HEK293 (cell line): ENCODE results near the gene RHBDF1.

ENCODE experiments used
- CTCF ChIA-PET: fragments of 350-600 bp; formaldehyde crosslinking; extraction: SDS; loops from one replicate; lab custom pipeline; 2021; ENCODE audit warnings: antibody characterized with exemption; lab: Yijun Ruan, JAX
- POLR2A ChIA-PET: fragments of 300-600 bp; formaldehyde crosslinking; extraction: SDS; loops from one replicate; lab custom pipeline; 2020; ENCODE audit warnings: antibody characterized with exemption, inconsistent platforms; lab: Yijun Ruan, JAX
- H3K27ac ChIP-seq: fragments of 200-500 bp; sonication (Bioruptor generic); 2 replicates; pipeline ENCODE4 v1.5.1; 2014; ENCODE audit warnings: low read depth, low read length, control low read depth, inconsistent platforms; ENCODE audit errors: extremely low read depth
- H3K36me3 ChIP-seq, 2 experiments: fragments of 200-500 bp in 1 of 2; sonication (Bioruptor generic) in 1 of 2; 1 replicate in 1 of 2; 2 replicates in 1 of 2; pipeline ENCODE4 v1.5.1; 2014 to 2017; ENCODE audit warnings: inconsistent platforms in 2 of 2, low read length in 2 of 2; ENCODE audit not compliant: control insufficient read depth in 2 of 2, insufficient read depth in 1 of 2
- H3K4me1 ChIP-seq: fragments of 200-500 bp; sonication (Bioruptor generic); 2 replicates; pipeline ENCODE4 v1.5.1; 2014; ENCODE audit warnings: mild to moderate bottlenecking, low read length, inconsistent platforms; ENCODE audit not compliant: control insufficient read depth, insufficient read depth
- H3K4me3 ChIP-seq: 2 replicates; pipeline ENCODE4 v1.5.1; 2011; ENCODE audit warnings: low read depth, mild to moderate bottlenecking, control low read depth, low read length, moderate library complexity
- H3K9me3 ChIP-seq: fragments of 200-500 bp; sonication (Bioruptor generic); 2 replicates; pipeline ENCODE4 v1.5.1; 2014; ENCODE audit warnings: low read depth, low read length, inconsistent platforms; ENCODE audit not compliant: control insufficient read depth, insufficient read depth
- KLF16 ChIP-seq: fragments of 450-650 bp; formaldehyde crosslinking; IDR thresholded peaks from 2 replicates; pipeline ENCODE4 v1.5.1; 2017; ENCODE audit warnings: missing biosample characterization, missing genetic modification characterization
- RBAK ChIP-seq: fragments of 450-650 bp; formaldehyde crosslinking; IDR thresholded peaks from 2 replicates; pipeline ENCODE4 v1.5.1; 2016; ENCODE audit warnings: missing biosample characterization, missing genetic modification characterization
- ZNF121 ChIP-seq: fragments of 450-650 bp; formaldehyde crosslinking; IDR thresholded peaks from 2 replicates; pipeline ENCODE4 v1.5.1; 2016; ENCODE audit warnings: missing biosample characterization, missing genetic modification characterization
- ZNF140 ChIP-seq: fragments of 450-650 bp; formaldehyde crosslinking; IDR thresholded peaks from 2 replicates; pipeline ENCODE4 v1.5.1; 2016; ENCODE audit warnings: missing biosample characterization, missing genetic modification characterization
- ZNF202 ChIP-seq: fragments of 450-650 bp; formaldehyde crosslinking; IDR thresholded peaks from 2 replicates; pipeline ENCODE4 v1.5.1; 2016; ENCODE audit warnings: missing biosample characterization, missing genetic modification characterization, borderline replicate concordance
- ZNF248 ChIP-seq: fragments of 450-650 bp; formaldehyde crosslinking; IDR thresholded peaks from 2 replicates; pipeline ENCODE4 v1.5.1; 2017; ENCODE audit warnings: missing biosample characterization, missing genetic modification characterization
- ZNF423 ChIP-seq: fragments of 450-650 bp; formaldehyde crosslinking; IDR thresholded peaks from 2 replicates; pipeline ENCODE4 v1.5.1; 2016; ENCODE audit warnings: missing biosample characterization, missing genetic modification characterization
- ZNF571 ChIP-seq: fragments of 450-650 bp; formaldehyde crosslinking; IDR thresholded peaks from 2 replicates; pipeline ENCODE4 v1.5.0; 2017; ENCODE audit warnings: missing biosample characterization, missing genetic modification characterization
- ZNF626 ChIP-seq: fragments of 450-650 bp; sonication (Bioruptor Pico); formaldehyde crosslinking; IDR thresholded peaks from 2 replicates; pipeline ENCODE4 v1.5.1; 2018; ENCODE audit warnings: missing biosample characterization, missing genetic modification characterization, inconsistent platforms
- ZNF76 ChIP-seq: fragments of 450-650 bp; formaldehyde crosslinking; IDR thresholded peaks from 2 replicates; pipeline ENCODE4; 2016; ENCODE audit warnings: low read depth, missing biosample characterization, missing genetic modification characterization, borderline replicate concordance
- ZNF776 ChIP-seq: fragments of 450-650 bp; formaldehyde crosslinking; IDR thresholded peaks from 2 replicates; pipeline ENCODE4 v1.5.0; 2017; ENCODE audit warnings: missing biosample characterization, missing genetic modification characterization, borderline replicate concordance
- ZNF785 ChIP-seq: fragments of 450-650 bp; formaldehyde crosslinking; IDR thresholded peaks from 2 replicates; pipeline ENCODE4 v1.5.1; 2016; ENCODE audit warnings: missing biosample characterization, missing genetic modification characterization
- TF ChIP-seq, protein P1 (sequence below): fragments of 450-650 bp; formaldehyde crosslinking; IDR thresholded peaks from 2 replicates; pipeline ENCODE4 v1.5.1; 2016; ENCODE audit warnings: missing biosample characterization, missing genetic modification characterization
- TF ChIP-seq, protein P2 (sequence below): fragments of 450-650 bp; formaldehyde crosslinking; IDR thresholded peaks from 2 replicates; pipeline ENCODE4 v1.5.1; 2016; ENCODE audit warnings: missing biosample characterization, missing genetic modification characterization, low read depth
- TF ChIP-seq, protein P3 (sequence below): fragments of 450-650 bp; formaldehyde crosslinking; conservative IDR thresholded peaks from 2 replicates; pipeline ENCODE4 v1.5.1; 2016; ENCODE audit warnings: low read depth, missing biosample characterization, missing genetic modification characterization

The RHBDF1 gene

DNA sequence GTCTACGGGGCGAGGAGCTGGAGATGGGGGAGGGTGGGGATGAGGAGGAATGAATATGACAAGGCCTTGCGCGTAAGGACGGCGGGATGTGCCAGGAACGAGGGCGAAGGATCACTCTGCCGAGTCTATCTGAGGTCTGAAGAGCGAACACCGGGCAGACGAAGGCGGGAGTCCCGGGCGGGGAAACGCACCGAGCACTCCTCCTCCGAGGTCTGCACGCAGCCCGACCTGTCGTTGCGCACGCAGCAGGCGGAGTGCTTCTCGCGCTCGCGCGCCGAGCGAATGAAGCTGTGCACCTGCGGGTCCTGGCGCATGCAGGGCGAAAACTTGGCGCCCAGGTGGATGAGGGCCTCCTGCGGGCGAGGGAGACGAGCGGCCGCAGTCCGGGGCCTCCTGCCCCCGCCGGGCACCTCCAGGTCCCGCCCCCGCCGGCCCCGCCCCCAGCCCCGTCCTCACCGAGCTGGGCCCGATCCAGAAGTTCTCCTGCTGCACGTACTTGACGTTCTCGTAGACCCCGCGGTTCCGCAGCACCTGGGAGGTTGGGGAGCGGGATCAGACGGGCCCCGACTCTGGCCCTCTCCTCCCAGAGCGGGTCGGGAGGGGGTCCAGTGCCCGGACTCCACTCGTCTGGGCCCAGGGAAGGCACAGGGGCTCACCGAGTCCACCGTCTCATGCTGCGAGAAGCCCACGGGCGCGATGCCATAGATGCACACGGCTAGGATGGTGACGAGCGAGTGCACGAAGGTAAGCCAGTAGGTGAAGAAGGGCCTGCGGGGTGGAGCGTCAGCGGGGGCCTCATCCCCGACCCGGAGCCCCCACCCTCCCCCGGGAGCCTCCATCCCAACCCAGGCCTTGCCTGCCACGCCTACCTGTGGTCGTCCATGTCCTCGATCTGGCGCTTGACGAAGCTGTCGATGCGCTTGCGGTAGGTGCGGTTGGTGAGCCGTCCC lies 11.2 kb downstream of the RHBDF1 start:
- Histone ChIP-seq H3K36me3 (peaks cover 0 to 76% of the 10 kb centered on the region in 2 experiments; a peak in 1 of 3 replicates), H3K27ac (no peak overlapping the region), H3K9me3 (no peaks in the 10 kb centered on the region), H3K4me1 (no peaks in the 10 kb centered on the region), H3K4me3 (no peak overlapping the region)
- TF ChIP-seq ZNF121 (tag by site-specific recombination) (no peak), ZNF76 (tag by site-specific recombination) (no peak), RBAK (tag by site-specific recombination) (no peak), KLF16 (tag by site-specific recombination) (no peak), ZNF626 (tag by site-specific recombination) (no peak), ZNF248 (tag by site-specific recombination) (no peak), ZNF571 (tag by site-specific recombination) (no peak), ZNF140 (tag by site-specific recombination) (no peak), ZNF423 (tag by site-specific recombination) (no peak), ZNF202 (tag by site-specific recombination) (no peak), ZNF776 (tag by site-specific recombination) (no peak)
- TF ChIP-seq, protein P1, sequence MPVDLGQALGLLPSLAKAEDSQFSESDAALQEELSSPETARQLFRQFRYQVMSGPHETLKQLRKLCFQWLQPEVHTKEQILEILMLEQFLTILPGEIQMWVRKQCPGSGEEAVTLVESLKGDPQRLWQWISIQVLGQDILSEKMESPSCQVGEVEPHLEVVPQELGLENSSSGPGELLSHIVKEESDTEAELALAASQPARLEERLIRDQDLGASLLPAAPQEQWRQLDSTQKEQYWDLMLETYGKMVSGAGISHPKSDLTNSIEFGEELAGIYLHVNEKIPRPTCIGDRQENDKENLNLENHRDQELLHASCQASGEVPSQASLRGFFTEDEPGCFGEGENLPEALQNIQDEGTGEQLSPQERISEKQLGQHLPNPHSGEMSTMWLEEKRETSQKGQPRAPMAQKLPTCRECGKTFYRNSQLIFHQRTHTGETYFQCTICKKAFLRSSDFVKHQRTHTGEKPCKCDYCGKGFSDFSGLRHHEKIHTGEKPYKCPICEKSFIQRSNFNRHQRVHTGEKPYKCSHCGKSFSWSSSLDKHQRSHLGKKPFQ (tag by site-specific recombination) = no peak
- TF ChIP-seq, protein P2, sequence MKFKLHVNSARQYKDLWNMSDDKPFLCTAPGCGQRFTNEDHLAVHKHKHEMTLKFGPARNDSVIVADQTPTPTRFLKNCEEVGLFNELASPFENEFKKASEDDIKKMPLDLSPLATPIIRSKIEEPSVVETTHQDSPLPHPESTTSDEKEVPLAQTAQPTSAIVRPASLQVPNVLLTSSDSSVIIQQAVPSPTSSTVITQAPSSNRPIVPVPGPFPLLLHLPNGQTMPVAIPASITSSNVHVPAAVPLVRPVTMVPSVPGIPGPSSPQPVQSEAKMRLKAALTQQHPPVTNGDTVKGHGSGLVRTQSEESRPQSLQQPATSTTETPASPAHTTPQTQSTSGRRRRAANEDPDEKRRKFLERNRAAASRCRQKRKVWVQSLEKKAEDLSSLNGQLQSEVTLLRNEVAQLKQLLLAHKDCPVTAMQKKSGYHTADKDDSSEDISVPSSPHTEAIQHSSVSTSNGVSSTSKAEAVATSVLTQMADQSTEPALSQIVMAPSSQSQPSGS = no peak
- TF ChIP-seq, protein P3, sequence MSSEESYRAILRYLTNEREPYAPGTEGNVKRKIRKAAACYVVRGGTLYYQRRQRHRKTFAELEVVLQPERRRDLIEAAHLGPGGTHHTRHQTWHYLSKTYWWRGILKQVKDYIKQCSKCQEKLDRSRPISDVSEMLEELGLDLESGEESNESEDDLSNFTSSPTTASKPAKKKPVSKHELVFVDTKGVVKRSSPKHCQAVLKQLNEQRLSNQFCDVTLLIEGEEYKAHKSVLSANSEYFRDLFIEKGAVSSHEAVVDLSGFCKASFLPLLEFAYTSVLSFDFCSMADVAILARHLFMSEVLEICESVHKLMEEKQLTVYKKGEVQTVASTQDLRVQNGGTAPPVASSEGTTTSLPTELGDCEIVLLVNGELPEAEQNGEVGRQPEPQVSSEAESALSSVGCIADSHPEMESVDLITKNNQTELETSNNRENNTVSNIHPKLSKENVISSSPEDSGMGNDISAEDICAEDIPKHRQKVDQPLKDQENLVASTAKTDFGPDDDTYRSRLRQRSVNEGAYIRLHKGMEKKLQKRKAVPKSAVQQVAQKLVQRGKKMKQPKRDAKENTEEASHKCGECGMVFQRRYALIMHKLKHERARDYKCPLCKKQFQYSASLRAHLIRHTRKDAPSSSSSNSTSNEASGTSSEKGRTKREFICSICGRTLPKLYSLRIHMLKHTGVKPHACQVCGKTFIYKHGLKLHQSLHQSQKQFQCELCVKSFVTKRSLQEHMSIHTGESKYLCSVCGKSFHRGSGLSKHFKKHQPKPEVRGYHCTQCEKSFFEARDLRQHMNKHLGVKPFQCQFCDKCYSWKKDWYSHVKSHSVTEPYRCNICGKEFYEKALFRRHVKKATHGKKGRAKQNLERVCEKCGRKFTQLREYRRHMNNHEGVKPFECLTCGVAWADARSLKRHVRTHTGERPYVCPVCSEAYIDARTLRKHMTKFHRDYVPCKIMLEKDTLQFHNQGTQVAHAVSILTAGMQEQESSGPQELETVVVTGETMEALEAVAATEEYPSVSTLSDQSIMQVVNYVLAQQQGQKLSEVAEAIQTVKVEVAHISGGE = no peak
- ChIA-PET CTCF (interaction anchor here (0.6 to 6.3 kb wide), 4 partner anchors 35 to 413 kb away, joined by 3 to 245 read pairs (median 6); no protein-coding TSS in a partner anchor), POLR2A (interaction anchor here (0.9 to 2.2 kb wide), 3 partner anchors 8 to 46 kb away, joined by 3 to 13 read pairs (median 6); partner anchors contain the start of genes POLR3K, RHBDF1 and SNRNP25)

DNA sequence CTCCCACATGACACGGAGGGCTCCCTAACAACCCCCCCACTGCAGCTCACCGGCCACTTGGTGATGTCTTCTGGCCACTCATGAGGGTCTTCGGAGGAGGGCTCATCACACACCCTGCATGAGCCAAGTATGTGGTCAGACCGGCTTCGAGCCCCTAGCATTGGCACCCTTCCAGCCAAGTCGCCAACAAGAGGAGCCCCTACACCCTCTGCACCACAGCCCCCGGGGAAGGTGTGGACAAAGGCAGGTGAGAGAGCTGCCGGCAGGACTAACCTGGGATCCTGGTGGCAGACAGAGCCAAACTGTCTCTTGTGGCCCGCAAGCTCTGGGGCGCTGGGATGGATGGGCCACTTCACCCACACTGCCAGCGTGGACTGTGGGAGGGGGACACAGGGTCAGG lies 12.3 kb downstream of the RHBDF1 start:
- no peak overlapping the region for H3K4me3 ChIP-seq
- ChIA-PET POLR2A (interaction anchor here (0.9 to 1.8 kb wide), 2 partner anchors 12 to 47 kb away, joined by 3 to 6 read pairs; partner anchors contain the start of gene RHBDF1), CTCF (interaction anchor here (0.6 to 1.5 kb wide), 3 partner anchors 37 to 414 kb away, joined by 3 to 8 read pairs (median 4); no protein-coding TSS in a partner anchor)
- H3K4me1 ChIP-seq = no peaks in the 10 kb centered on the region
- no peaks in the 10 kb centered on the region for H3K9me3 ChIP-seq
- peaks cover 0 to 87% of the 10 kb centered on the region in 2 experiments; a peak in 1 of 3 replicates for H3K36me3 ChIP-seq
- no peak for TF ChIP-seq ZNF785
- no peak overlapping the region for H3K27ac ChIP-seq
